ENCODE results near the gene NAA60. TPM values are rescaled to one million over a fixed set of nuclear protein-coding genes. Genes with fewer than 3 reads are reported as not detected.
A peak's percentile ranks its signal among the peaks of the same experiment; 100 is the strongest.

Gene NAA60
- total and polyA plus RNA-seq, 9 donors, result 16.6 to 106 (median 40.8) TPM

DNA sequence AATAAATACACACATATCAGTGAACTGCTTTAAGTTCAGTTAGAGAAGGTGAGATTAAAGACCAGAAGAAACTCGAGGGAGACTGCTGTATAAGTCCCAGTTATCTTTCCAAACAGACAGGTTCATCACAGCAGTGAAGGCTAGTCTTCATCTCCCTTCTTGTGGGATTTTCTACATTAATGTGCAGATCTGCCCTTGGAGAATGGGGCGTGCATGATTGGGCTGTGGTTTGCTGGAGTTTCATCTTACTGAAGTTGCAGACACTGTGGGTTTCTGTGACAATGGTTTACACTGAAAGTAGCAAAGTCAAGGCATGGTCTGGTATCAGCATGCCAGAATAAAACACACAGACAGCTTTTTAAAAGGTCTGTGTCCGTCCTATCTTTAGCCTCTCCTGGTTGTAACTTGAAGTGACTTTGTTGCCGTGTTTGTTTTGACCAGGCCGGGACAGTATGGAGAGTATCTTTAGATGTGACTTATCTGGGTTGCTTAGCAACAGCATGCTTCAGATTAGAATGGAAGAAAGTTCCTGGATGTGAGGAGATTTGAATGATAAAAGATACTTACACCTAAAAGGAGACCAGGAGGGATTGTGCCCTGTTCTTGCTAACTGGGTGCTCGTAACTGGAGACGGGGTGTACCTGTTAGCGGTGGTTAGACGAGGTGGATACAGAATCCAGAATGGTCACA lies 16.1 kb downstream of the NAA60 start:
- WGBS, 3 donors, result 53 to 66% (median 56%) methylated on average over 9 of the region's 9 CpGs
- H3K27me3 ChIP-seq, result no peaks in the 10 kb centered on the region
- TF ChIP-seq POLR2A (IDR thresholded peaks at IDR 0.05) (no peak), EP300 (IDR thresholded peaks at IDR 0.05) (no peak)
- TF ChIP-seq, protein P1, sequence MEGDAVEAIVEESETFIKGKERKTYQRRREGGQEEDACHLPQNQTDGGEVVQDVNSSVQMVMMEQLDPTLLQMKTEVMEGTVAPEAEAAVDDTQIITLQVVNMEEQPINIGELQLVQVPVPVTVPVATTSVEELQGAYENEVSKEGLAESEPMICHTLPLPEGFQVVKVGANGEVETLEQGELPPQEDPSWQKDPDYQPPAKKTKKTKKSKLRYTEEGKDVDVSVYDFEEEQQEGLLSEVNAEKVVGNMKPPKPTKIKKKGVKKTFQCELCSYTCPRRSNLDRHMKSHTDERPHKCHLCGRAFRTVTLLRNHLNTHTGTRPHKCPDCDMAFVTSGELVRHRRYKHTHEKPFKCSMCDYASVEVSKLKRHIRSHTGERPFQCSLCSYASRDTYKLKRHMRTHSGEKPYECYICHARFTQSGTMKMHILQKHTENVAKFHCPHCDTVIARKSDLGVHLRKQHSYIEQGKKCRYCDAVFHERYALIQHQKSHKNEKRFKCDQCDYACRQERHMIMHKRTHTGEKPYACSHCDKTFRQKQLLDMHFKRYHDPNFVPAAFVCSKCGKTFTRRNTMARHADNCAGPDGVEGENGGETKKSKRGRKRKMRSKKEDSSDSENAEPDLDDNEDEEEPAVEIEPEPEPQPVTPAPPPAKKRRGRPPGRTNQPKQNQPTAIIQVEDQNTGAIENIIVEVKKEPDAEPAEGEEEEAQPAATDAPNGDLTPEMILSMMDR (IDR thresholded peaks at IDR 0.05), result no peak
- intact Hi-C loops (cut with DNase I), result no loop called here
- DNase-seq, result peak in 1 of 5 donors; percentile 5
- H3K27ac ChIP-seq, result peak overlapping the region in 1 of 2 donors; percentile 95
- no peaks in the 10 kb centered on the region for H3K9me3 ChIP-seq
- no peak overlapping the region for H3K4me3 ChIP-seq
- H3K4me1 ChIP-seq (ENCODE audit: insufficient read depth), result peaks cover 11% of the 10 kb centered on the region
- no peaks in the 10 kb centered on the region for H3K36me3 ChIP-seq

DNA sequence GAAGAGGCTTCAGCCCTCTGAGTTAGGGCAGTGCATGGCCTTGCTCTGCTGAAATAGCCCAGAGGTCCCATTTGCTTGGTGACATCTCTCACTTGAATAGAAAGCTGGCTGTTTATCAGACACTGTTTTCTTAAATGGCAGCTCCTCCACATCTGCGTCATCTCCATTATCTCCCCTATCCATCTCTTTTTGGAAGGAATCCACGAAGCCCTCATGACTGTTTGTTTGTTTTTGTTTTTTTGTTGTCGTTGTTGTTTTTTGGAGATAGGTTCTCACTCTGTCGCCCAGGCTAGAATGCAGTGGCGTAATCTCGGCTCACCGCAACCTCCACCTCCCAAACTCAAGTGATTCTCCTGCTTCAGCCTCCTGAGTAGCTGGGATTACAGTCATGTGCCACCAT lies 16.6 kb downstream of the NAA60 start:
- Histone ChIP-seq H3K9me3 (no peaks in the 10 kb centered on the region), H3K27me3 (no peaks in the 10 kb centered on the region), H3K36me3 (no peaks in the 10 kb centered on the region), H3K4me1 (ENCODE audit: insufficient read depth) (peaks cover 11% of the 10 kb centered on the region), H3K27ac (no peak overlapping the region), H3K4me3 (no peak overlapping the region)
- intact Hi-C loops (cut with DNase I), result no loop called here
- no peak for DNase-seq
- TF ChIP-seq POLR2A (IDR thresholded peaks at IDR 0.05), result no peak
- 85 to 88% (median 86%) methylated on average over 7 of the region's 7 CpGs for WGBS, 3 donors

DNA sequence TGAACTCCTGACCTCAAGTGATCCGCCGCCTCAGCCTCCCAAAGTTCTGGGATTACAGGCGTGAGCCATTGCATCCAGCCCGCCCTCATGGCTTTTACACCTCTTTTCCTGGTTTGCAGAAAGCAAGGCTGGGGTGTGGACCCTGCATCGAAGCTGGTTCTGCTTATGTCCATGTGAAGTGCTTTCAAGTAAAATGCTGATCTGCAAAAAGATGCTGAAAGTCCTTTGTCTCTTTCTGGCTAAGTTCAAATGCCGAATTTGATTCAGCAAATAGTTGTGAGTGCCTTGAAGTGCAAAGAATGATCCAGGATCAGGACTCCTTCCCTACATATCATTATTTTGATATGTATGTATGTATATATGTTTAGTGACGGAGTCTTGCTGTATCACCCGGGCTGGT lies 17.1 kb downstream of the NAA60 start:
- 82 to 91% (median 84%) methylated on average over 8 of the region's 8 CpGs for WGBS, 3 donors

DNA sequence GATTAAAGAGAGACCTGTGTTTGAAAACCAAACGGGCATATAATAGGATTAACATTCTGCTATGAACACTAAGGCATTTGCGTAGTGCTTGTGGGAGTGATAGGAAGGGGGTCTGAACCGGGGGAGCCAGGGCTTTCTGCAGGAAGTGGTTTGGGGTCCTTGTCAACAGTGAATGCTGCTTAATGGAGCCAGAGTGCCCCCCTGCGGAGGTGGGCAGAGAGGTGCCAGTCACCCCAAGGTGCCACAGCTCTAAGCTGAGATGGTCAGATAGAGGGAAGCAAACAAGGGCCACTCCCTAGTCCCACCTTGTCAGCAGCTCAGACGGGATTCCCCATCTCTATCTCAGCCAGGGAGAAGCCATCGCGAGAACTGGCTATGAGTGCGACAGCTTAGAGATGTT lies 17.7 kb downstream of the NAA60 start:
- no peak for DNase-seq
- TF ChIP-seq POLR2A (IDR thresholded peaks at IDR 0.05), result no peak
- TF ChIP-seq EP300 (IDR thresholded peaks at IDR 0.05), result no peak
- TF ChIP-seq, protein P1 (IDR thresholded peaks at IDR 0.05), result no peak
- H3K4me3 ChIP-seq, result no peak overlapping the region
- H3K27me3 ChIP-seq, result no peaks in the 10 kb centered on the region
- no peak overlapping the region for H3K27ac ChIP-seq
- WGBS, 3 donors, result 65 to 80% (median 74%) methylated on average over 8 of the region's 8 CpGs
- intact Hi-C loops (cut with DNase I), result no loop called here
- no peaks in the 10 kb centered on the region for H3K36me3 ChIP-seq
- peaks cover 11% of the 10 kb centered on the region for H3K4me1 ChIP-seq (ENCODE audit: insufficient read depth)
- H3K9me3 ChIP-seq, result no peaks in the 10 kb centered on the region

More for the DNA sequence above, 17.1 kb downstream of the NAA60 start:
- Histone ChIP-seq H3K36me3 (no peaks in the 10 kb centered on the region), H3K9me3 (no peaks in the 10 kb centered on the region), H3K4me3 (no peak overlapping the region), H3K27me3 (no peaks in the 10 kb centered on the region), H3K27ac (no peak overlapping the region), H3K4me1 (ENCODE audit: insufficient read depth) (peaks cover 11% of the 10 kb centered on the region)
- peak in 1 of 5 donors; percentile 10 for DNase-seq
- TF ChIP-seq EP300 (IDR thresholded peaks at IDR 0.05) (no peak), POLR2A (IDR thresholded peaks at IDR 0.05) (no peak)
- TF ChIP-seq, protein P1 (IDR thresholded peaks at IDR 0.05), result no peak
- intact Hi-C loops (cut with DNase I), result no loop called here

DNA sequence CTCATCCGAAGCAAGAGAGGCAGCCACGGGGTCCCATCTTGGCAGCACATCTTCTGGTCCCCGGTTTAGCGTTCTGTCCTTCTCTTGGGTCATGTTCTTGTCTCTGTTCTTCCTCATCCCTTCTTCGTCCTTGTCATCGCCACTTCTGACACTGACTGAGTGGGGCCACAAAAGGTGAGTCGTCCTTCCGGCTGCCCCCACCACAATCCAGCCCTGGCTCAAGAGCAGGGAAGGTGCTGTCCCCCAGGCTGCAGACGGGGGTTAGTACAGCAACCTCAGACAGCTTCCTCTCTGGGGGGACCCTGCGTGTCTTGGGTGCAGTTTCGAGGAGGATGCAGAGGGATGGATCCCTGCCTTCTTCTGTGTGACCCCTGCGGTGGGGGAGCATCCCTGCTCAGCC lies 21.8 kb downstream of the NAA60 start:
- Histone ChIP-seq H3K9me3 (no peaks in the 10 kb centered on the region), H3K36me3 (no peaks in the 10 kb centered on the region), H3K27me3 (no peaks in the 10 kb centered on the region), H3K4me3 (no peak overlapping the region), H3K4me1 (ENCODE audit: insufficient read depth) (peaks cover 7% of the 10 kb centered on the region), H3K27ac (no peak overlapping the region)
- 91 to 97% (median 93%) methylated on average over 12 of the region's 12 CpGs for WGBS, 3 donors
- TF ChIP-seq, protein P1 (IDR thresholded peaks at IDR 0.05), result no peak
- no peak for TF ChIP-seq EP300 (IDR thresholded peaks at IDR 0.05)
- TF ChIP-seq POLR2A (IDR thresholded peaks at IDR 0.05), result no peak
- intact Hi-C loops (cut with DNase I), result no loop called here
- no peak for DNase-seq
